Mucosa of descending colon (tissue), 3 donors: ENCODE results near the gene CLTA. TPM values are rescaled to one million over a fixed set of nuclear protein-coding genes. Genes with fewer than 3 reads are reported as not detected.
A peak's percentile ranks its signal among the peaks of the same experiment; 100 is the strongest.

ENCODE experiments used
- ATAC-seq: fragments of 200-7000 bp; cut with Tn5 transposase; one replicate; pipeline ENCODE4 v1.9.1; 2020; ENCODE audit warnings: mild to moderate bottlenecking, moderate library complexity
- DNase-seq, 3 donors: peaks; one replicate each; pipeline ENCODE4 v3.0.0-alpha.2; 2020
- H3K36me3 ChIP-seq: fragments of 200-600 bp; one replicate; pipeline ENCODE4 v1.8.0; 2021; ENCODE audit warnings: low read depth, mild to moderate bottlenecking
- H3K4me1 ChIP-seq: fragments of 200-600 bp; one replicate; pipeline ENCODE4 v1.8.0; 2021; ENCODE audit warnings: low read depth, mild to moderate bottlenecking
- H3K4me3 ChIP-seq: fragments of 200-600 bp; one replicate; pipeline ENCODE4 v1.8.0; 2021; ENCODE audit warnings: mild to moderate bottlenecking
- H3K9me3 ChIP-seq: fragments of 200-600 bp; one replicate; pipeline ENCODE4 v1.8.0; 2021; ENCODE audit warnings: mild to moderate bottlenecking
- CTCF ChIP-seq: fragments of 200-600 bp; IDR thresholded peaks from one replicate; pipeline ENCODE4 v1.8.0; 2022; ENCODE audit warnings: antibody characterized with exemption, mild to moderate bottlenecking
- intact Hi-C, 2 donors: fragments of 100-400 bp; cut with DNase I in 1 of 2; cut with micrococcal nuclease in 1 of 2; formaldehyde crosslinking; loops; one replicate each; pipeline versions ENCODE4 v1.11.0 to v1.11.1; 2022; cut with DNase I, micrococcal nuclease
- total RNA-seq, 3 donors: library from RNA; stranded (reverse); fragmentation: NEBNext Ultra II Directional in 2 of 3; extraction: Animal tissue kit (Norgen Biotek cat#: 25700) in 2 of 3; gene quantifications; one replicate each; pipeline versions ENCODE4 v1.2.1 to v1.2.4, GENCODE V29; 2021 to 2023
- donor health status: DM: no; HTN: no; CAD: no; lungs with moderate emphysema.
- donor health status: DM: no; HTN: no; CAD: no.
- donor health status: DM: no; HTN: yes; CAD: no.

The CLTA gene
- total RNA-seq, 3 donors from 2014 or later = 165 to 206 (median 174) TPM

GRCh38 chr9:36249189-36249588, 58.5 kb downstream of the CLTA start:
- no peak for TF ChIP-seq CTCF
- intact Hi-C loops = loop anchor here in 1 of 2 donors (2.0 kb wide), 1 partner anchor 80 kb away; no protein-coding TSS in a partner anchor
- H3K9me3 ChIP-seq = no peaks in the 10 kb centered on the region
- DNase-seq (no peak), ATAC-seq (no peak)
- no peak overlapping the region for H3K4me3 ChIP-seq
- H3K4me1 ChIP-seq = peaks cover 9% of the 10 kb centered on the region
- no peaks in the 10 kb centered on the region for H3K36me3 ChIP-seq

GRCh38 chr9:36250079-36250478, 59.4 kb downstream of the CLTA start:
- no peaks in the 10 kb centered on the region for H3K9me3 ChIP-seq
- TF ChIP-seq CTCF = no peak

GRCh38 chr9:36251428-36251827, 60.7 kb downstream of the CLTA start:
- DNase-seq = no peak

More at GRCh38 chr9:36250079-36250478, 59.4 kb downstream of the CLTA start:
- no peak for DNase-seq
- Histone ChIP-seq H3K36me3 (no peaks in the 10 kb centered on the region), H3K4me1 (peaks cover 9% of the 10 kb centered on the region), H3K4me3 (no peak overlapping the region)
- ATAC-seq = no peak
- intact Hi-C loops = no loop called here

GRCh38 chr9:36258208-36258995, 67.7 kb downstream of the CLTA start, which contains the start of gene GNE:
TSS of gene GNE (minus strand) at chr9:36258448. CDS start at chr9:36249355, 9,093 bp downstream.
- no peaks in the 10 kb centered on the region for H3K9me3 ChIP-seq
- DNase-seq = peak; percentile 96 to 99 (median 97)
- H3K4me1 ChIP-seq = peaks cover 10% of the 10 kb centered on the region
- H3K36me3 ChIP-seq = no peaks in the 10 kb centered on the region
- ATAC-seq = peak; percentile 96
- peak within 1 kb of the TSS; percentile 48 for H3K4me3 ChIP-seq
- no peak for TF ChIP-seq CTCF
- intact Hi-C loops = no loop called here

More at GRCh38 chr9:36251428-36251827, 60.7 kb downstream of the CLTA start:
- peaks cover 9% of the 10 kb centered on the region for H3K4me1 ChIP-seq
- TF ChIP-seq CTCF = no peak
- no peak overlapping the region for H3K4me3 ChIP-seq
- no peaks in the 10 kb centered on the region for H3K9me3 ChIP-seq
- H3K36me3 ChIP-seq = no peaks in the 10 kb centered on the region
- intact Hi-C loops = no loop called here
- no peak for ATAC-seq

GRCh38 chr9:36258996-36259533, 68.3 kb downstream of the CLTA start:
- ATAC-seq = no peak
- no peak for TF ChIP-seq CTCF
- peak in 1 of 3 donors; percentile 28 for DNase-seq

More at GRCh38 chr9:36258996-36259533, 68.3 kb downstream of the CLTA start:
- H3K9me3 ChIP-seq = no peaks in the 10 kb centered on the region
- H3K4me3 ChIP-seq = peak overlapping the region; percentile 48
- intact Hi-C loops = no loop called here
- no peaks in the 10 kb centered on the region for H3K36me3 ChIP-seq
- H3K4me1 ChIP-seq = peaks cover 10% of the 10 kb centered on the region

Other genes with a start within 250 kb of the CLTA start
- not detected for gene OR2S2, start 232.8 kb upstream of the CLTA start, total RNA-seq
- gene RECK, start 154.0 kb upstream of the CLTA start, total RNA-seq = 10 to 100 TPM in 1 of 3 donors, 1 to 10 TPM in 2; 2.1 to 13.0 (median 3.7) TPM
- gene GLIPR2, start 54.2 kb upstream of the CLTA start, total RNA-seq = 10 to 100 TPM; 28.1 to 58.4 (median 37.5) TPM
- under 1 TPM in 1 of 3 donors, not detected in 2; 0.25 TPM for gene CCIN, start 21.5 kb upstream of the CLTA start, total RNA-seq
- 100 to 1,000 TPM in 1 of 3 donors, 10 to 100 TPM in 2; 56.6 to 107 (median 93.0) TPM for gene GNE, start 67.5 kb downstream of the CLTA start, total RNA-seq
- gene RNF38, start 209.3 kb downstream of the CLTA start, total RNA-seq = 10 to 100 TPM; 31.8 to 69.7 (median 43.1) TPM